Measurements from ENCODE around the gene ISOC1.

ISOC1 gene

DNA sequence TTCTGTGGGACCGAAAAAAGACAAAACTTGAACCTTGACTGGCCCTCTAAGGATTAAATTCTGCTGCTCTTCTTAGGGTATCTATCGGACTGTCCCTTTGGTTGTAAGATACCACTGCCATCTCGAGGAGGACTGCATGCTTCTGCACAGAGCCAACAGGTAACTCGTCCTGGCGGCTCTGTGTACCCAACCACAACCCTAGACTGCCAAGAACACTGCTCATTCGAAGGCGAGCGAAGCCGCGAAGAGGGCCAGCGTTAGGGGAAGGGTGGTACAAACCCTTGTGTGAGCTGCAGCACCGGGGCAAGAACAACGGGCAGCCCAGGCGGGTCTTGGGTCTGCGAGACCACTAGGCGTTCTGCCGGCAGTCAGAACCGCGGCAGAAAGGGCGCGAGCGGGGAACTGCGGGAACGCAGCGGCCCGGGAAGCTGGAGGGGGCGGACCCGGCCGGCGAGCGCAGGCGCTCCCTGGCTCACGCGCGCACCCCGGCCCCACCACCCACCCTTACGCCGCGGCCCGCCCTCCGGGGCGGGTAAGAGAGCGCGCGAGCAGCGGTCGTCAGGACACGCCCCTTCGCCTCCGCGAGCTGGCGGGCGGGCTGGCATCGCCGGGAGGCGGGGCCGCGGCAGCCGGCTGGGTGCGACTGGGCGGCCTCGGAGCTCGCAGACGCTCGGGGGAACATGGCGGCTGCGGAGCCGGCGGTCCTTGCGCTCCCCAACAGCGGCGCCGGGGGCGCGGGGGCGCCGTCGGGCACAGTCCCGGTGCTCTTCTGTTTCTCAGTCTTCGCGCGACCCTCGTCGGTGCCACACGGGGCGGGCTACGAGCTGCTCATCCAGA, at the start of gene ISOC1:
TSS of gene ISOC1 (plus strand) at position 663 of the 837 bp plus-strand sequence. CDS start at position 681, 18 bp downstream.
- DNase-seq = peak; percentile 84

DNA sequence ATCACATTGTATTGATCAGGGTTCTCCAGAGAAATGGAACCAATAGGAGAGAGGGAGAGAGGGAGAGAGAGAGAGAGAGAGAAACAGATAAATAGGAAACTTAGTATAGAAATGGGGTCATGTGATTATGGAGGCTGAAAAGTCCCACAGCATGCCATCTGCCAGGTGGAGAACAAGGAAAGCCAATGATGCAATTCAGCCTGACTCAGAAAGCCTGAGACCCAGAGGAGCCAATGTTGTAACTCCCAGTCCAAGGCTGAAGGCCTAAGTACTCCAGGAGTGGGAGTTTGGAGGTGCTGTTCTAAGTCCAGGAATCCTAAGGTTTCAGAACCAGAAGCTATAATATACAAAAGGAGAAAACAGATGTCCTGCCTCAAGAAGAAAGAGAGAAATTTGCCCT, 48.4 kb upstream of the ISOC1 start:
- DNase-seq = no peak

GRCh38 chr5:129048509-129048908, 46.0 kb upstream of the ISOC1 start:
- no peak for DNase-seq

- no peak for DNase-seq
Measured at GRCh38 chr5:129049126-129049799, 45.3 kb upstream of the ISOC1 start.

GRCh38 chr5:129051283-129051682, 43.3 kb upstream of the ISOC1 start:
- no peak for DNase-seq

- no peak for DNase-seq
Measured at GRCh38 chr5:129053438-129053837, 41.1 kb upstream of the ISOC1 start.

GRCh38 chr5:129057329-129057728, 37.2 kb upstream of the ISOC1 start:
- no peak for DNase-seq

GRCh38 chr5:129061849-129062248, 32.7 kb upstream of the ISOC1 start:
- DNase-seq = no peak

GRCh38 chr5:129063483-129064113, 31.0 kb upstream of the ISOC1 start:
- no peak for DNase-seq

DNA sequence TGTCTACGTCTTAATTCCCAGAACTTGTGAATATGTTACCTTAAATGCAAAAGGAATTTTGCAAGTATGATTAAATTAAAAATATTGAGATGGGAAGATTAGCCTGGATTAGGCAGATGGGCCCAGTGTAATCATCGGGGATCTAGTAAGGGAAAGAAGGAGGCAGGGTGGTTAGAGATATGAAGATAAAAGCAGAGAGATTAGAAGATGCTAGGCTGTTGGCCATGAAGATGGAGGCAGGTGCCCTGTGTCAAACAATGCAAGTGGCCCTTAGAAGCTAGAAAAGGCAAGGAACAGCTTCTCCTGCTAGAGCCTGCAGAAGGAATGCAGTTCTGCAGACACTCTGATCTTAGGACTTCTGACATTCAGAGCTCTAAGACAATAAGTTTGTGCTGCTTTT, 28.8 kb upstream of the ISOC1 start:
- DNase-seq = no peak

DNA sequence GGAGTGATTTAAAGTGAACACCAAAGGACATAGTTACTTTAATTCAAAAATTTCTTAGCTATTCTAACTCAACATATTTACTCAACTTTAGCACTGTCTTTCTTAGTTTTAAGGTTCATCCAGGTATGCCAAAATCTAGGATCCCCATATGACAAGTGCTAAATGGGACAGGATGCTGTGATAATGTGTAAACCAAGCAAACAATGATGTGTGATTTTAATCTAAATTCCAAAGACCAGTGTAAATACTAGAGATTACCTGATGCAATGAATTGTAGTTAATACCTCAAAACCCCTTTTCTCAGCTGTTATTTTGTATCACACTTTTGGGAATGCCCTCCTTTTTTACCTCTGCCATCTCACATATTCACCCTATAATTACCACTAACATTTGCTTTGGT, 26.8 kb upstream of the ISOC1 start:
- no peak for DNase-seq

GRCh38 chr5:129069292-129069691, 25.3 kb upstream of the ISOC1 start:
- no peak for DNase-seq

- DNase-seq = no peak
Measured at GRCh38 chr5:129073111-129073510, 21.4 kb upstream of the ISOC1 start.

DNA sequence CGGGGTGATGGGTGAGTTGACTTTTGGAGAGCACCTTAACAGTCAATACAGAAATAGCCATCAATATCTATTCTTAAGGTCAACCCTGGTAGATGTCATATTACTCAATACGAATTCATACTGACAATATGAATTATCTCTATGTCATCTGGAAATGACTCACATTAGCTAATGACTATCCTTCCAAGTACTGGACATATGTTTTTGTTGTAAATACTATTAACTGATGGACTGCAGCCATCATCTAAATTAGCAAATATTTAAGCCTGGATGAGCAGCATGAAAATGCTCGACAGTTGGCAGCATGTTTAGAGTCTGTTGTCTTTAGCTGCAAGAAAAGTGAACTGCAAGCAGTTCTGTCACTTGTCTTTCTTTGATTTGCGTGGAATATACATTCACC, 19.6 kb upstream of the ISOC1 start:
- DNase-seq = no peak

GRCh38 chr5:129077433-129078075, 17.0 kb upstream of the ISOC1 start:
- DNase-seq = no peak

DNA sequence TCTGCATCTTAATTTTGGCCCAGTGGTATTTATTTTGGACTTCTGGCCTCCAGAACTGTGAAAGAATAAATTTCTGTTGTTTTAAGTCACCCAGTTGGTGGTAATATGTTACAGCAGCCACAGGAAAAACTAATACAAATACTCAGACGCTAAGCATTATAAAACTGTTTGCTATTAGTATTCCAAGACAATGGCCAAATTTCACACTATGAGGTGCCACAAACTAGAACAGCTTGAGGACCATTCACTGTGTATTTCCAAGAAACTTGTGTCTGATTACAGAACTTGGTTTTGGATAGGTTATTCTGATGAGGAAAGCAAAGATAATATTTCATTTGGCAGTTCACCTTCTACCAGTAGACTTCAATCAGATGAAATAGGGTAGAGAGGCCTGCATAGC, 16.3 kb upstream of the ISOC1 start:
- DNase-seq = no peak

DNA sequence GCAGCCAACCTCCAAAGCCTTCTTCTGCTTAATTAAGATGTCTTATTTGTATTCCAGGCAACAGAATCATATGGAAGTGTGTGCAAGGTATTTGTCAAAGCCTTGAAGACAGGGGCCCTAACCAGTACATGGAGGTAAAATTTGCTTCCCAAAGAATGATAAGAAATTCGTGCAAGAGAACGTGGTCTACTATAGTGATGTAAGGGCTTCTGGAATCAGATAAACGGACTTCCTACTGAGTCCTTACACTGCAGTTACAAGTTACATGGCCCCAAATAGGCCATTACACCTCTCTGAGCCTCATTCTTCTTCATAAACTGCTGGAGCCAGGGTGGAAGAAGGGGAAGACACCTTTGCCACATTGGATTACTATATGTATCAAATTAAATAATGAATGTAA, 15.9 kb upstream of the ISOC1 start:
- no peak for DNase-seq

GRCh38 chr5:129079496-129079895, 15.1 kb upstream of the ISOC1 start:
- no peak for DNase-seq

DNA sequence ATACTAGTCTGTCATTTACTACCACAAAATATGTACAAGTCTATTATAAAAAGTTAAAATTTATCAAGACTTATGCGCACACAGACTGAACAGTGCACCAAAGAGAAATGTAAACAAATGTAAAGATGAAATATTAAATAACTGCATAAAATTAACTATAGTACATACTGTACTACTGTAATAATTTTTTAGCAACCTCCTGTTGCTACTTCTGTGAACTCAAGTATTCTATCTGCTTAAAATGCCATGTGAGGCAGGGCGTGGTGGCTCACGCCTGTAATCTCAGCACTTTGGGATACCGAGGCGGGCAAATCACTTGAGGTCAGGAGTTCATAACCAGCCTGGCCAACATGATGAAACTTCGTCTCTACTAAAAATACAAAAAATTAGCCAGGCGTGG, 13.8 kb upstream of the ISOC1 start:
- no peak for DNase-seq

GRCh38 chr5:129082225-129083136, 12.1 kb upstream of the ISOC1 start:
- no peak for DNase-seq

DNA sequence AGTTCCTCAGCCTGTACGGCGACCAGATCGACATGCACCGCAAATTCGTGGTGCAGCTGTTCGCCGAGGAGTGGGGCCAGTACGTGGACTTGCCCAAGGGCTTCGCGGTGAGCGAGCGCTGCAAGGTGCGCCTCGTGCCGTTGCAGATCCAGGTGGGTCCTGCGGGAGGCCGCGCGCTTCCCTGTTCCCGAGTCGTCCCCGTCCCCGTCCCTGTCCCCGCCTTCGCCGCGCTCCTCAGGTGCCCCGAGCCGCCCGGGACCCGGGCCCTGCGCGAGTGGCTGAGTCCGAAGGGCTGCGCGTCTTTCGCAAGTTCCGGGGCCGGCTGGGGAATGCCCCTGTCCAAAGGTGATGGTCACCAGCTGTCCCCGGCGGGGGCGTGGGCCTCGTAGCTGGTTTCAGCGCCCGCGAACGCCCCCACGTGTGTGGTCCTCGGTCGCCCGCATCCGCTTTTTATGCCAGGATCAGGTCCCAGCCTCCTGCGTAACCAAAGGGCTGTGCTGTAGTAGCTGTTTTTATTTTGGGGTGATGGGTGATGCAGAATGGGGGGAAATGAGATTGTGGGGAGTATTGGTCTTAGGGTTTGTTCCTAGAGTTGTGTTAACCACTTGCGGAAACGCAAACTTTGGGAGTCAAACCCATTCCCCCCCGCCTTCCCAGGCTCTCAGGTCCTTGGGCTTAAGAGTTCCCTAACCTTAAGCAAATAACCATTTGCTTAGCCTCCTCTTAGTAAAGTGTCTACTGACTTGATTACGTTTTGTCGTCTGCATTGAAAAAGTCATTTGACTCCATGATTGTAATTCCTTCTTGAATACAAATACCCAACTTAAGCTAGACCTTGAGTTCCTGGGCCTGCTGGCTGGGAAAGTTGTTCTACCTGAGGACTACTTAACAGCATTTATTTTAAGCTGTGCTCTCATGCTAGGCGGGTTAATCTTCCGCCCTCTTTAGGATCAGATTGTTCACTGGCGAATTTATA, 663 bp downstream of the ISOC1 start:
- DNase-seq = peak; percentile 63

Measured in NK-92 treated with Interleukin-12 subunit alpha and Interleukin-12 subunit beta, amount 100 ng/mL, for 24 hours (cell line).